Measurements from ENCODE around the gene EVX2.

The EVX2 gene

DNA sequence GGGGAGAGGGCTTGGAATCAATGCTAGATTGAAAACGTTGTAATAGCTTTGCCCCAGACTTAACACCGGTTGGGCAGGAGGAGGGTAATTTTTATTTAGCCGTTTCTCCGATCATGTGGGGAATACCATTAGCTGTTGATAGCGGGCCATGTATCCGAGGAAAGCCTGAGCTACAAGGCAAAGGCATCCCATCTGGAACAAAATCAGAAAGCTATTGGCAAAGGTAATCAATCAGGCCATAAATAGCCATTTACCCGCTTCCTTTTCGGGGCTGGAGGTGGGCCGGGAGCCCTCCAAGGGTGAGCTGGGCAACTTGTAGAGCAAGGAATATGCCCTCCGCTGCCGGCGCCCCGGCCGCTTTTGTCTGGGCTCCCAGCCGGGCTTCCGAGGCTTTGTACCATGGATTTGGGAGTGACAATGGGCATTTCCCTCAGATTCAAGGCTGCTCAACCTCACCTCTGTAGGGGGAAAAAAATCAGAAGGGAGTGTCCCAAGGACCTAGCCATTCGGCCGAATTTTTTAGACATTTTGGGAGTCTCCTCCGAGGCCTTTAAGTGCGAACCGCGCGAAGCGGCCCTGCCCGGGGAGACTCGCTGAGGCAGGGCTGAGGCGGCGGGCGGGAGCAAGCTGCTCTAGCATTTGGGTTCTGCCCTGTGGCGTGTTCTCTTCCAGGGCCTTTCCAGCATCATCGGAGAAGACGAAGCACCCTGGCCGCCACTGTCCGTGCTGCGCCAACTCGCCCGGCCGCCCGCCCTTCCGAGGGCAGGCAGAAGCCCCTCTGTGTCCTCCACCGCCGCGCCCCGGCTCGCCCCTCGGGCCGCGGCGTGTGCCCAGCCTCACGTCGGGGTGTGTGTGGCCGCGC lies 37.7 kb upstream of the EVX2 start:
- H3K4me3 ChIP-seq (ENCODE audit: low read depth, low read length) = no peak overlapping the region
- TF ChIP-seq, protein P1, sequence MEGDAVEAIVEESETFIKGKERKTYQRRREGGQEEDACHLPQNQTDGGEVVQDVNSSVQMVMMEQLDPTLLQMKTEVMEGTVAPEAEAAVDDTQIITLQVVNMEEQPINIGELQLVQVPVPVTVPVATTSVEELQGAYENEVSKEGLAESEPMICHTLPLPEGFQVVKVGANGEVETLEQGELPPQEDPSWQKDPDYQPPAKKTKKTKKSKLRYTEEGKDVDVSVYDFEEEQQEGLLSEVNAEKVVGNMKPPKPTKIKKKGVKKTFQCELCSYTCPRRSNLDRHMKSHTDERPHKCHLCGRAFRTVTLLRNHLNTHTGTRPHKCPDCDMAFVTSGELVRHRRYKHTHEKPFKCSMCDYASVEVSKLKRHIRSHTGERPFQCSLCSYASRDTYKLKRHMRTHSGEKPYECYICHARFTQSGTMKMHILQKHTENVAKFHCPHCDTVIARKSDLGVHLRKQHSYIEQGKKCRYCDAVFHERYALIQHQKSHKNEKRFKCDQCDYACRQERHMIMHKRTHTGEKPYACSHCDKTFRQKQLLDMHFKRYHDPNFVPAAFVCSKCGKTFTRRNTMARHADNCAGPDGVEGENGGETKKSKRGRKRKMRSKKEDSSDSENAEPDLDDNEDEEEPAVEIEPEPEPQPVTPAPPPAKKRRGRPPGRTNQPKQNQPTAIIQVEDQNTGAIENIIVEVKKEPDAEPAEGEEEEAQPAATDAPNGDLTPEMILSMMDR (IDR thresholded peaks at IDR 0.05; ENCODE audit: insufficient read depth, low read depth, low read length, missing control alignments) = no peak

DNA sequence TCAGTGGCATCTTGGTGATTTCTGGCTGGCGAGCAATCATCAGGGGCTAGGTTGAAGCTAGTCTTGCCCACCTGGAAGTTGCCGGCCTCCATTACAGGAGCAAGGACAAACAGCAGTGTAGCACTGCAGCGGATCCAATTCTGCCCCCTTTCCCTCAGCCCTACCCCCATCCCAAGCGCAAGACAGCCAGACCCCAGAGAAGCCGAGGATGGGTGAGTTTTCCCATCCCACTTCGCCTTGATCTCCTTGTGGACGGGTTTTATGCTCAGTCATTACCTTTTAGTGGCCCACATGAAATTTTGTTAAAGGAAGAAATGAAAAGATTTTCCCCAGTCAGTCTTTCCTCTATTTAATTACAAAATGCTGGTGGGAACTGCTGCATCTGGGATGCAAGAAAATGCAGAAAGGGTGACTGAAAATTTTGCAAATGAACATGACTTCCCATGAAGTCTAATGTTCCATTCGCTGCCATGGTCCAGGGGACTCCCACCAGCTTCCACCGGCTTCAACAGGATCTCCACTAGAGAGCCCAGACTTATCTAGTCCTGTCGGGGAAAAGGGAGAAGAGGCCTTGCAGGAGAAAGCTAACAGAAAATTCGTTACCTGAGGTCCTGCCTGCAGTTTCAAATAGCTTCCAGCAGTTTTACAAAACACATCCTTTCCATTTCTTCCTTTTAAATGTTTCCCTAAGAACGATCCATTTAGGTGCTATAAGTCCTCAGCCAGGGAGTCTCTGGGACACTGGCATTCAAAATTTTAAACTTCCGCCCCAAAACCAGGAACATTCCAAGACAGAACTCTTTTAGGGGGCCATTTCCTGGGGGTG lies 36.8 kb upstream of the EVX2 start:
- no peak overlapping the region for H3K4me3 ChIP-seq (ENCODE audit: low read depth, low read length)
- DNase-seq (ENCODE audit: low read depth) = no peak
- TF ChIP-seq, protein P1 (IDR thresholded peaks at IDR 0.05; ENCODE audit: insufficient read depth, low read depth, low read length, missing control alignments) = no peak

More for the DNA sequence above, 37.7 kb upstream of the EVX2 start:
- DNase-seq (ENCODE audit: low read depth) = no peak

DNA sequence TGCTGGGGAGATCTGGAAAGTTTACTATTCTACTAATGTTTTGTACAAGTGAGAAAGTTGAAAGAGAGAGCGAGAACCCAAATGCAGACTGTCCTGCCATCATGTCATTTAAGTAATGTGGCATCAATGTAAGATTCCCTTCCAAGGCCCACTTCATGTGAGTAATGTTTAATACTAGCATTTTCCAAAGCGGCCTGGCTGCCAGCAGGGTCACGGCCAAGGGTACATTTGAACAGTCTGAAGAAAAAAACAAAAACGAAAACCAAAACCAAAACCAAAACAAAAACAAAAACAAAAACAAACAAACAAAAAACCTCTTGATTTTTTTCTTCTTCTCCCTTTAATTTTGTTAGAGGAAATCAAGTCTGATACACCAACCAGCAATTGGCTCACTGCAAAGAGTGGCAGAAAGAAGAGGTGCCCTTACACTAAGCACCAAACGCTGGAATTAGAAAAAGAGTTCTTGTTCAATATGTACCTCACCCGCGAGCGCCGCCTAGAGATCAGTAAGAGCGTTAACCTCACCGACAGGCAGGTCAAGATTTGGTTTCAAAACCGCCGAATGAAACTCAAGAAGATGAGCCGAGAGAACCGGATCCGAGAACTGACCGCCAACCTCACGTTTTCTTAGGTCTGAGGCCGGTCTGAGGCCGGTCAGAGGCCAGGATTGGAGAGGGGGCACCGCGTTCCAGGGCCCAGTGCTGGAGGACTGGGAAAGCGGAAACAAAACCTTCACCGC lies 35.0 kb upstream of the EVX2 start:
- no peak overlapping the region for H3K4me3 ChIP-seq (ENCODE audit: low read depth, low read length)
- TF ChIP-seq, protein P1 (IDR thresholded peaks at IDR 0.05; ENCODE audit: insufficient read depth, low read depth, low read length, missing control alignments) = peak; percentile 38
- DNase-seq (ENCODE audit: low read depth) = peak; percentile 58

DNA sequence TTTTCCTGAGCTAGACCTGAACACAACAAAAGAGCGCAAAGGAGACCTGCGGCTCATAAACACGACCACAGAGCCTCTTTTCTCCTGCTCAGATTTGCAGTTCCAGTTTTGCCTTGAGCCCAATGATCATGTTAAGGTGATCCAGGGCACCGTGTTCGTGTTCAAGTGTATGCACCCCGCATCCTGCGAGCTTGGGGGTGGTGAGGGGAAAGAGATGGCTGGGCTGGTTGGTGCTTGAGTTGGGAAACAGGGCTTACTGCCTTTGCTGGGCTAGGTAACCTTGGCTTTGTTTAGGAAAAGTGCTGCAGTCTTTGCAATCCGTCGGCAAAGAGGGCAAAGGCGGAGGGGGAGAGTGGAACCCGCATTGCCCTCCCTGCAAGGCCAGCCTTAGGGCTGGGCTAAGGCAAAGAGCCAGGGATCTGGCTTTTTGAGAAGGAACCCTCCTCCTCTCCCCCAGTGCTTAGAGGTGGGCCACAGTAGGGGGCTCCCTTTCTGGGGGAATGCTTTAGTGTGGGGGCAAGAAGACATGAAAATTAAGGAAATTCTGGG lies 34.1 kb upstream of the EVX2 start:
- DNase-seq (ENCODE audit: low read depth) = no peak
- TF ChIP-seq, protein P1 (IDR thresholded peaks at IDR 0.05; ENCODE audit: insufficient read depth, low read depth, low read length, missing control alignments) = no peak
- no peak overlapping the region for H3K4me3 ChIP-seq (ENCODE audit: low read depth, low read length)

DNA sequence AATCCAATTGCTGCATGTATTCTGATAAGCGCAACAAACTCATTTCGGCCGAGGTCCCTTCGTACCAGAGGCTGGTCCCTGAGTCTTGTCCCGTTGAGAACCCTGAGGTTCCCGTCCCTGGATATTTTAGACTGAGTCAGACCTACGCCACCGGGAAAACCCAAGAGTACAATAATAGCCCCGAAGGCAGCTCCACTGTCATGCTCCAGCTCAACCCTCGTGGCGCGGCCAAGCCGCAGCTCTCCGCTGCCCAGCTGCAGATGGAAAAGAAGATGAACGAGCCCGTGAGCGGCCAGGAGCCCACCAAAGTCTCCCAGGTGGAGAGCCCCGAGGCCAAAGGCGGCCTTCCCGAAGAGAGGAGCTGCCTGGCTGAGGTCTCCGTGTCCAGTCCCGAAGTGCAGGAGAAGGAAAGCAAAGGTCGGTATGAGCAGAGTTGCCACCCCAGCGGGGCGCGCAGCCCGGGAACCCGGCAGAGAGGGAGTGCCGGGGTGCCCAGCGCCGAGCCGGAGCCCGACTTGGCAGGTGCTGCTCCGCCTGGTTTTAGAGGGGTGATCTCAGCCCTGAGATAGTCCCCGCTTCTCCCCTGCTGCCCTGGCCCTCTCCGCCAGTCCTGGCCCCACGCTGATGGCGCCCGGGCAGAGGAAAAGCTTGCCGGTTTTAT lies 33.5 kb upstream of the EVX2 start:
- H3K4me3 ChIP-seq (ENCODE audit: low read depth, low read length) = no peak overlapping the region
- no peak for DNase-seq (ENCODE audit: low read depth)
- TF ChIP-seq, protein P1 (IDR thresholded peaks at IDR 0.05; ENCODE audit: insufficient read depth, low read depth, low read length, missing control alignments) = no peak
